ENCODE measurements around the gene ARHGAP31.

Gene ARHGAP31

DNA sequence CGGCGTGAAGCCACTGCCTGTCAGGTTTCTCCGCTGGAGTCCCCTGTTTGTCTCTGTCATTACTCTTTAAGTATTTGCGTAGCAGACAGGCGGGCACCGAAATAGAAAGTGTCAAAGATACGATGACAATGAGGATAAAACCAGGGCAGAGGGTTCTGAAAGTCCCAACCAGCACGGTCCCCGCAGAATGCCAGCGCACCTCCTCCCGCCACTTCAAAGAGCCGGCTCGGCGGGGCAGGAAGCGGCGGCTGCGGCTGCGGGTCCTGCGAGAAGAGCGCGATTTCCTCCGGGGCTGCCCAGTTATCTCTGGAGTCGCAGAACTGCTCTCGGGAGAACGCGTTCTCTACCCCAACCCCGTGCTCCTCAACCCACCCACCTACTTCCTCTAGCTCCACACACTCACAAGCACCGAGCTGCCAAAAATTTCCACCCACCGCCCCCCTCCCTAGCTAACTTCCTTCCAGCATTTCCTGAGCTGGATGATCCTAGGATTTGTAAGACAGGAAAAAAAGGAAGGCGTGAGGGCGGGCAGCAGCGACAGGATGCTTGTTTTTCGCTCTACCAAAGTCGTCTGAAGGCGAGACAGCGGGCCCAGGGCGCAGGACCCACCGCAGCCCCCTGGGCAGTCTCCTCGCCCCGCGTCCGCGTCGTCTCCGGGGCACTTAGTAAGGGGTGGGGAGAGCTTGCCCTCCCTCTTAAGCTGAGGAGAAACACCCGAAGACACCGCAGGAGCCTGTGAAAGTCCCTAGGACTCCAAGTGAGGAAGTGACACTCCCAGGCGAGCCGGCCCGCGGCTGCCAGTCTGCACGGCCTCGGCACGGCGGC is at the start of gene ARHGAP31 (continued):
- TF ChIP-seq, protein P1, sequence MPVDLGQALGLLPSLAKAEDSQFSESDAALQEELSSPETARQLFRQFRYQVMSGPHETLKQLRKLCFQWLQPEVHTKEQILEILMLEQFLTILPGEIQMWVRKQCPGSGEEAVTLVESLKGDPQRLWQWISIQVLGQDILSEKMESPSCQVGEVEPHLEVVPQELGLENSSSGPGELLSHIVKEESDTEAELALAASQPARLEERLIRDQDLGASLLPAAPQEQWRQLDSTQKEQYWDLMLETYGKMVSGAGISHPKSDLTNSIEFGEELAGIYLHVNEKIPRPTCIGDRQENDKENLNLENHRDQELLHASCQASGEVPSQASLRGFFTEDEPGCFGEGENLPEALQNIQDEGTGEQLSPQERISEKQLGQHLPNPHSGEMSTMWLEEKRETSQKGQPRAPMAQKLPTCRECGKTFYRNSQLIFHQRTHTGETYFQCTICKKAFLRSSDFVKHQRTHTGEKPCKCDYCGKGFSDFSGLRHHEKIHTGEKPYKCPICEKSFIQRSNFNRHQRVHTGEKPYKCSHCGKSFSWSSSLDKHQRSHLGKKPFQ (tag by site-specific recombination; IDR thresholded peaks at IDR 0.05): no peak
- TF ChIP-seq, protein P2, sequence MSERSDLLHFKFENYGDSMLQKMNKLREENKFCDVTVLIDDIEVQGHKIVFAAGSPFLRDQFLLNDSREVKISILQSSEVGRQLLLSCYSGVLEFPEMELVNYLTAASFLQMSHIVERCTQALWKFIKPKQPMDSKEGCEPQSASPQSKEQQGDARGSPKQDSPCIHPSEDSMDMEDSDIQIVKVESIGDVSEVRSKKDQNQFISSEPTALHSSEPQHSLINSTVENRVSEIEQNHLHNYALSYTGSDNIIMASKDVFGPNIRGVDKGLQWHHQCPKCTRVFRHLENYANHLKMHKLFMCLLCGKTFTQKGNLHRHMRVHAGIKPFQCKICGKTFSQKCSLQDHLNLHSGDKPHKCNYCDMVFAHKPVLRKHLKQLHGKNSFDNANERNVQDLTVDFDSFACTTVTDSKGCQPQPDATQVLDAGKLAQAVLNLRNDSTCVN (tag by site-specific recombination; optimal IDR thresholded peaks at IDR 0.05): peak; percentile 45
- TF ChIP-seq KLF8 (tag by site-specific recombination; IDR thresholded peaks at IDR 0.05): peak; percentile 41; the same call in 1 of the 2 replicates
- TF ChIP-seq ZNF394 (tag by site-specific recombination; IDR thresholded peaks at IDR 0.05; ENCODE audit: borderline replicate concordance): peak; percentile 29; the same call in 1 of the 2 replicates
- TF ChIP-seq SP3 (tag by site-specific recombination; IDR thresholded peaks at IDR 0.05): peak; percentile 26; the same call in 1 of the 2 replicates
- peak; percentile 56; the same call in 1 of the 2 replicates for TF ChIP-seq ZNF600 (tag by site-specific recombination; IDR thresholded peaks at IDR 0.05)
- peak; percentile 77 for TF ChIP-seq IKZF3 (tag by site-specific recombination; IDR thresholded peaks at IDR 0.05)
- TF ChIP-seq TCF7L2 (IDR thresholded peaks at IDR 0.05; ENCODE audit: borderline replicate concordance, low read depth, low read length): peak; percentile 98
- TF ChIP-seq ZFP69B (tag by site-specific recombination; IDR thresholded peaks at IDR 0.05): no peak
- TF ChIP-seq ZNF560 (tag by site-specific recombination; IDR thresholded peaks at IDR 0.05; ENCODE audit: borderline replicate concordance): no peak
- peak; percentile 25; the same call in 1 of the 2 replicates for TF ChIP-seq GLIS2 (tag by site-specific recombination; IDR thresholded peaks at IDR 0.05)
- TF ChIP-seq, protein P3, sequence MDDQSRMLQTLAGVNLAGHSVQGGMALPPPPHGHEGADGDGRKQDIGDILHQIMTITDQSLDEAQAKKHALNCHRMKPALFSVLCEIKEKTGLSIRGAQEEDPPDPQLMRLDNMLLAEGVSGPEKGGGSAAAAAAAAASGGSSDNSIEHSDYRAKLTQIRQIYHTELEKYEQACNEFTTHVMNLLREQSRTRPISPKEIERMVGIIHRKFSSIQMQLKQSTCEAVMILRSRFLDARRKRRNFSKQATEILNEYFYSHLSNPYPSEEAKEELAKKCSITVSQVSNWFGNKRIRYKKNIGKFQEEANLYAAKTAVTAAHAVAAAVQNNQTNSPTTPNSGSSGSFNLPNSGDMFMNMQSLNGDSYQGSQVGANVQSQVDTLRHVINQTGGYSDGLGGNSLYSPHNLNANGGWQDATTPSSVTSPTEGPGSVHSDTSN (CRISPR knock-in tag; IDR thresholded peaks at IDR 0.05): 0 out of 2 replicates have a peak, but pooled peaks have one; percentile 41
- TF ChIP-seq ZEB2 (tag by site-specific recombination; IDR thresholded peaks at IDR 0.05): peak; percentile 41; the same call in 1 of the 2 replicates
- TF ChIP-seq, protein P4, sequence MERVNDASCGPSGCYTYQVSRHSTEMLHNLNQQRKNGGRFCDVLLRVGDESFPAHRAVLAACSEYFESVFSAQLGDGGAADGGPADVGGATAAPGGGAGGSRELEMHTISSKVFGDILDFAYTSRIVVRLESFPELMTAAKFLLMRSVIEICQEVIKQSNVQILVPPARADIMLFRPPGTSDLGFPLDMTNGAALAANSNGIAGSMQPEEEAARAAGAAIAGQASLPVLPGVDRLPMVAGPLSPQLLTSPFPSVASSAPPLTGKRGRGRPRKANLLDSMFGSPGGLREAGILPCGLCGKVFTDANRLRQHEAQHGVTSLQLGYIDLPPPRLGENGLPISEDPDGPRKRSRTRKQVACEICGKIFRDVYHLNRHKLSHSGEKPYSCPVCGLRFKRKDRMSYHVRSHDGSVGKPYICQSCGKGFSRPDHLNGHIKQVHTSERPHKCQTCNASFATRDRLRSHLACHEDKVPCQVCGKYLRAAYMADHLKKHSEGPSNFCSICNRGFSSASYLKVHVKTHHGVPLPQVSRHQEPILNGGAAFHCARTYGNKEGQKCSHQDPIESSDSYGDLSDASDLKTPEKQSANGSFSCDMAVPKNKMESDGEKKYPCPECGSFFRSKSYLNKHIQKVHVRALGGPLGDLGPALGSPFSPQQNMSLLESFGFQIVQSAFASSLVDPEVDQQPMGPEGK (tag by site-specific recombination; IDR thresholded peaks at IDR 0.05): peak; percentile 50

DNA sequence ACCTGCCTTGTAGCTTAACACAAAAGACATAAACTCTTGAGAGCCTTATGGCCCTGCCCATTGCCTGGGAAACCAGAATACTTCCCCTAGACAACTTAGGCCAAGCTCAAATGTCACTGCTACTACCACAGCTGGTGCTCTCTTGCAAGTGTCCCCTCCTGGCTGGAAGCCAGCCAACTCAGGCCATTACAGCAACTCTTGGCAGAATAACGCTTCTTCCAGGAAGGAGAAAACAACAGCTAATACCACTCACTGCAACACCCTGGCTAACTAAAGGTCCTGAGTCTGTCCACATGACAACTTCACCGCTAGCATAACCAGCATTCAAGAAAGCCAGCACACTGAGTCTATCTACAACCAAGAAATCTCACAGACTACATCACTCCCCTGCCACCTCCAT is 48.4 kb upstream of the ARHGAP31 start:
- Histone ChIP-seq H3K36me3 (ENCODE audit: control insufficient read depth in 2 of 2, insufficient read depth in 1 of 2, low read length in 2 of 2) (no peaks in the 10 kb centered on the region), H3K27ac (ENCODE audit: extremely low read depth, low read depth, low read length) (no peak overlapping the region), H3K4me1 (ENCODE audit: control insufficient read depth, insufficient read depth, low read length) (no peaks in the 10 kb centered on the region), H3K4me3 (ENCODE audit: low read depth, low read length) (no peak overlapping the region), H3K9me3 (ENCODE audit: control insufficient read depth, insufficient read depth, low read depth, low read length) (no peaks in the 10 kb centered on the region)
- ChIA-PET POLR2A (no interaction called here), CTCF (interaction anchor here (0.6 to 1.1 kb wide), 2 partner anchors 25 to 1511 kb away, joined by 3 to 7 read pairs; no protein-coding TSS in a partner anchor)
- TF ChIP-seq HOXC10 (CRISPR knock-in tag; IDR thresholded peaks at IDR 0.05): no peak
- TF ChIP-seq ZBTB20 (tag by site-specific recombination; IDR thresholded peaks at IDR 0.05): no peak
- no peak for TF ChIP-seq HOXD13 (CRISPR knock-in tag; IDR thresholded peaks at IDR 0.05; ENCODE audit: borderline replicate concordance)
- TF ChIP-seq ZNF837 (tag by site-specific recombination; IDR thresholded peaks at IDR 0.05): no peak
- no peak for TF ChIP-seq ZNF302 (tag by site-specific recombination; IDR thresholded peaks at IDR 0.05; ENCODE audit: low read depth)
- TF ChIP-seq IKZF3 (tag by site-specific recombination; IDR thresholded peaks at IDR 0.05): no peak
